IMR-90 (cell line): ENCODE data around the gene STXBP2. TPM values are rescaled to one million over a fixed set of nuclear protein-coding genes. Genes with fewer than 3 reads are reported as not detected.
A peak's percentile ranks its signal among the peaks of the same experiment; 100 is the strongest.

Source experiments
- ATAC-seq: fragments of 200-7000 bp; cut with Tn5 transposase; 2 replicates; pipeline ENCODE4 v1.9.1; 2020; ENCODE audit warnings: low read depth, mild to moderate bottlenecking, moderate library complexity
- BruUV-seq: library from RNA; stranded (reverse); fragments of 400-500 nt; replicated peaks from 2 replicates; lab custom pipeline; 2021; lab: Mats Ljungman, UMichigan
- CTCF ChIA-PET: fragments of 300-600 bp; formaldehyde crosslinking; extraction: SDS; loops from one replicate; lab custom pipeline; 2021; ENCODE audit warnings: antibody characterized with exemption; lab: Yijun Ruan, JAX
- POLR2A ChIA-PET: fragments of 300-600 bp; sonication (Branson Sonifier 250); formaldehyde crosslinking; loops from one replicate; lab custom pipeline; 2022; ENCODE audit warnings: antibody characterized with exemption; ENCODE audit not compliant: unreplicated experiment; lab: Charles Lee
- DNase-seq: peaks from one replicate; pipeline ENCODE4 v3.0.0; 2013
- H2AFZ ChIP-seq: replicated peaks from 2 replicates; pipeline ENCODE3; 2013; ENCODE audit warnings: low read length, mild to moderate bottlenecking; ENCODE audit not compliant: poor library complexity
- H2AK5ac ChIP-seq: 2 replicates; pipeline ENCODE4 v1.6.1; 2013; ENCODE audit warnings: low read depth, low read length, inconsistent platforms
- H2AK9ac ChIP-seq: replicated peaks from 2 replicates; pipeline ENCODE3; 2013; ENCODE audit warnings: mild to moderate bottlenecking, low read depth, low read length, moderate library complexity; ENCODE audit not compliant: poor library complexity
- H2BK120ac ChIP-seq: 2 replicates; pipeline ENCODE4 v1.6.1; 2013; ENCODE audit warnings: low read depth, low read length, inconsistent platforms
- H2BK15ac ChIP-seq: 3 replicates; pipeline ENCODE4 v1.6.1; 2013; ENCODE audit warnings: low read depth, low read length, inconsistent platforms
- H2BK20ac ChIP-seq: 2 replicates; pipeline ENCODE4 v1.6.1; 2013; ENCODE audit warnings: low read depth, mild to moderate bottlenecking, inconsistent platforms, low read length, moderate library complexity
- H2BK5ac ChIP-seq: 2 replicates; pipeline ENCODE4 v1.6.1; 2013; ENCODE audit warnings: mild to moderate bottlenecking, low read depth, low read length, inconsistent platforms; ENCODE audit not compliant: poor library complexity, severe bottlenecking
- H3K14ac ChIP-seq: replicated peaks from 2 replicates; pipeline ENCODE4 v1.6.1; 2013; ENCODE audit warnings: low read depth, low read length, inconsistent platforms
- H3K18ac ChIP-seq: 2 replicates; pipeline ENCODE4 v1.6.1; 2013; ENCODE audit warnings: low read depth, low read length, control low read depth
- H3K23ac ChIP-seq: 2 replicates; pipeline ENCODE4 v1.6.1; 2013; ENCODE audit warnings: low read depth, low read length, inconsistent platforms
- H3K27ac ChIP-seq: 2 replicates; pipeline ENCODE4 v1.5.1; 2013; ENCODE audit warnings: mild to moderate bottlenecking, control low read depth, low read length; ENCODE audit not compliant: insufficient read depth
- H3K27me3 ChIP-seq: 2 replicates; pipeline ENCODE4 v1.6.1; 2013; ENCODE audit warnings: low read length; ENCODE audit not compliant: control insufficient read depth, insufficient read depth
- H3K36me3 ChIP-seq: 2 replicates; pipeline ENCODE4 v1.6.1; 2013; ENCODE audit warnings: low read length, mixed read lengths; ENCODE audit not compliant: control insufficient read depth, insufficient read depth
- H3K4ac ChIP-seq: 2 replicates; pipeline ENCODE4 v1.6.1; 2013; ENCODE audit warnings: low read depth, low read length, inconsistent platforms
- H3K4me1 ChIP-seq: 2 replicates; pipeline ENCODE4 v1.6.1; 2013; ENCODE audit warnings: low read length, mixed read lengths; ENCODE audit not compliant: control insufficient read depth, insufficient read depth
- H3K4me2 ChIP-seq: 2 replicates; pipeline ENCODE4 v1.6.1; 2013; ENCODE audit warnings: low read depth, mild to moderate bottlenecking, control low read depth, low read length, moderate library complexity
- H3K4me3 ChIP-seq: 2 replicates; pipeline ENCODE4 v1.5.1; 2013; ENCODE audit warnings: low read depth, mild to moderate bottlenecking, control low read depth, low read length, moderate library complexity; ENCODE audit not compliant: insufficient read depth
- H3K56ac ChIP-seq: 2 replicates; pipeline ENCODE4 v1.6.1; 2013; ENCODE audit warnings: low read length, inconsistent platforms; ENCODE audit not compliant: insufficient read depth; ENCODE audit errors: extremely low read depth
- H3K79me1 ChIP-seq, 2 experiments: 2 replicates each; pipeline ENCODE4 v1.6.1; 2013; ENCODE audit warnings: low read length in 2 of 2, inconsistent platforms in 1 of 2, low read depth in 1 of 2
- H3K9ac ChIP-seq: 2 replicates; pipeline ENCODE4 v1.6.1; 2013; ENCODE audit warnings: low read depth, low read length, control low read depth
- H3K9me1 ChIP-seq: 2 replicates; pipeline ENCODE4 v1.6.1; 2013; ENCODE audit warnings: low read length, inconsistent platforms; ENCODE audit not compliant: insufficient read depth
- H3K9me3 ChIP-seq: 2 replicates; pipeline ENCODE4 v1.6.1; 2013; ENCODE audit warnings: low read length; ENCODE audit not compliant: control insufficient read depth, insufficient read depth
- H4K20me1 ChIP-seq: 2 replicates; pipeline ENCODE4 v1.6.1; 2013; ENCODE audit warnings: low read length, inconsistent platforms; ENCODE audit not compliant: insufficient read depth
- H4K5ac ChIP-seq: 2 replicates; pipeline ENCODE4 v1.6.1; 2013; ENCODE audit warnings: mild to moderate bottlenecking, low read depth, low read length, control low read depth
- H4K8ac ChIP-seq, 2 experiments: 2 replicates each; pipeline ENCODE4 v1.6.1; 2013; ENCODE audit warnings: low read depth in 2 of 2, low read length in 2 of 2, control low read depth in 1 of 2, inconsistent platforms in 1 of 2
- H4K91ac ChIP-seq: 2 replicates; pipeline ENCODE4 v1.6.1; 2013; ENCODE audit warnings: low read depth, low read length, inconsistent platforms; ENCODE audit not compliant: insufficient read depth
- BHLHE40 ChIP-seq: fragments of 150-350 bp; IDR thresholded peaks from 2 replicates; pipeline ENCODE4 v1.6.1; 2016; ENCODE audit warnings: mild to moderate bottlenecking, low read depth, low read length
- CEBPB ChIP-seq: IDR thresholded peaks from 2 replicates; pipeline ENCODE4 v1.6.1; 2012; ENCODE audit warnings: low read depth, low read length, improper control_type of control experiment
- FOS ChIP-seq: fragments of 150-350 bp; IDR thresholded peaks from 2 replicates; pipeline ENCODE4 v1.6.1; 2016; ENCODE audit warnings: low read depth, low read length
- MAFK ChIP-seq: IDR thresholded peaks from 2 replicates; pipeline ENCODE4 v1.6.1; 2012; ENCODE audit warnings: low read depth, low read length, improper control_type of control experiment
- MXI1 ChIP-seq: IDR thresholded peaks from 2 replicates; pipeline ENCODE4 v1.6.1; 2012; ENCODE audit warnings: low read depth, mild to moderate bottlenecking, low read length, moderate library complexity, borderline replicate concordance
- NFE2L2 ChIP-seq: fragments of 150-350 bp; IDR thresholded peaks from 2 replicates; pipeline ENCODE4 v1.6.1; 2016; ENCODE audit warnings: low read depth, mild to moderate bottlenecking, low read length
- POLR2A ChIP-seq: IDR thresholded peaks from 2 replicates; pipeline ENCODE4 v1.6.1; 2012; ENCODE audit warnings: mild to moderate bottlenecking, low read depth, low read length
- RCOR1 ChIP-seq: IDR thresholded peaks from 2 replicates; pipeline ENCODE4 v1.6.1; 2012; ENCODE audit warnings: mild to moderate bottlenecking, low read length, improper control_type of control experiment; ENCODE audit not compliant: insufficient replicate concordance
- RFX5 ChIP-seq: IDR thresholded peaks from 2 replicates; pipeline ENCODE4 v1.8.0; 2012; ENCODE audit warnings: low read depth, mild to moderate bottlenecking, low read length, moderate library complexity
- WGBS, 2 experiments: methylation state at CpG; one replicate each; pipeline versions ENCODE4 v1.1.5 to v1.1.7; 2013; ENCODE audit warnings: missing lambda C conversion rate in 2 of 2; ENCODE audit not compliant: insufficient read length in 1 of 2; ENCODE audit errors: extremely low coverage in 2 of 2; 5-methylcytosine and 5-hydroxymethylcytosine counted together
- dilution Hi-C: fragments of 300-500 bp; cut with HindIII; formaldehyde crosslinking; loops from one replicate; pipeline ENCODE4 v1.14.3; 2018; ENCODE audit warnings: low sequenced_read_pairs; ENCODE audit not compliant: unreplicated experiment
- in situ Hi-C: fragments of 300-500 bp; cut with MboI; formaldehyde crosslinking; loops from 3 replicates; pipeline ENCODE4 v1.14.3; 2019; ENCODE audit warnings: low sequenced_read_pairs, inconsistent platforms, mixed read lengths
- intact Hi-C: fragments of 100-400 bp; cut with micrococcal nuclease; formaldehyde crosslinking; loops from 2 replicates; pipeline ENCODE4 v1.10.0; 2022
- polyA plus RNA-seq, 3 experiments: library from polyadenylated mRNA; depleted of rRNA; stranded (reverse); fragments of >200 nt; gene quantifications; 2 replicates each; pipeline ENCODE4 v1.2.3, GENCODE V29; 2012; ENCODE audit warnings: low replicate concordance in 1 of 3
- total RNA-seq: library from RNA; depleted of rRNA; stranded (reverse); fragments of >200 nt; gene quantifications from 2 replicates; pipeline ENCODE4 v1.2.3, GENCODE V29; 2012
- TF ChIP-seq, protein P1 (sequence below): conservative IDR thresholded peaks from 2 replicates; pipeline ENCODE4 v1.5.1; 2012; ENCODE audit warnings: mild to moderate bottlenecking, low read depth, low read length, improper control_type of control experiment
- TF ChIP-seq, protein P2 (sequence below): fragments of 150-350 bp; IDR thresholded peaks from 2 replicates; pipeline ENCODE4 v1.6.1; 2016; ENCODE audit warnings: low read depth, mild to moderate bottlenecking, low read length, moderate library complexity, borderline replicate concordance
- TF ChIP-seq, protein P3 (sequence below): fragments of 150-350 bp; IDR thresholded peaks from 2 replicates; pipeline ENCODE4 v1.6.1; 2017; ENCODE audit warnings: mild to moderate bottlenecking, antibody characterized with exemption, low read length, low read depth

Gene STXBP2
- total and polyA plus RNA-seq, 2 of the 4 experiments (the other 2 are of a cell fraction) = 3.9 to 12.6 TPM

DNA sequence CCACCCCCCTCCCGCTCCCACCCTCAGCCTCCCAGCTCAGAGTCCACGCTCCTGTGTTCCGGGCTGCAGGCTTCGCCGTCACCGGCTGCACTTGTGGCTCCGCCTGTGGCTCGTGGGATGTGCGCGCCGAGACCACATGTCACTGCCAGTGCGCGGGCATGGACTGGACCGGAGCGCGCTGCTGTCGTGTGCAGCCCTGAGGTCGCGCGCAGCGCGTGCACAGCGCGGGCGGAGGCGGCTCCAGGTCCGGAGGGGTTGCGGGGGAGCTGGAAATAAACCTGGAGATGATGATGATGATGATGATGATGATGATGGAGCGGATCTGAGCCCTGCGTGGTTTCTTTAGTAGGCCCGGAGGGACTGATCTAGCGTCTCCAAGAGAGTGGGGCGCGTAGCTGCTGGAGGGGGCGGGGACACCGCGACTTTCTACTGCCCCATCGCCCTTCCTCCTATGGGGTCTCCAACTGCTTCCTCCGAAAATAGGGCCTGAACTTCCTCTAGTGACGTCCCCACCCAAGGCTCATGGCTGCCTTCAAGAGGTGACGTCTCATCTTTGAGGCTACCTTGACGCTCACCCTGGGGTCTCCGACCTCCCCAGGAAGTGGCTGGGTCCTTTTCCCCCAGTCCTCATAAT, 33.4 kb downstream of the STXBP2 start:
- peaks cover 4% of the 10 kb centered on the region; the same call in 1 of the 2 replicates for H3K9me3 ChIP-seq
- no peak overlapping the region for H3K56ac ChIP-seq
- no peak overlapping the region for H2BK20ac ChIP-seq
- TF ChIP-seq NFE2L2 (no peak), MXI1 (no peak), MAFK (no peak), CEBPB (no peak), POLR2A (no peak), RFX5 (no peak), FOS (no peak), BHLHE40 (no peak), RCOR1 (no peak)
- TF ChIP-seq, protein P1, sequence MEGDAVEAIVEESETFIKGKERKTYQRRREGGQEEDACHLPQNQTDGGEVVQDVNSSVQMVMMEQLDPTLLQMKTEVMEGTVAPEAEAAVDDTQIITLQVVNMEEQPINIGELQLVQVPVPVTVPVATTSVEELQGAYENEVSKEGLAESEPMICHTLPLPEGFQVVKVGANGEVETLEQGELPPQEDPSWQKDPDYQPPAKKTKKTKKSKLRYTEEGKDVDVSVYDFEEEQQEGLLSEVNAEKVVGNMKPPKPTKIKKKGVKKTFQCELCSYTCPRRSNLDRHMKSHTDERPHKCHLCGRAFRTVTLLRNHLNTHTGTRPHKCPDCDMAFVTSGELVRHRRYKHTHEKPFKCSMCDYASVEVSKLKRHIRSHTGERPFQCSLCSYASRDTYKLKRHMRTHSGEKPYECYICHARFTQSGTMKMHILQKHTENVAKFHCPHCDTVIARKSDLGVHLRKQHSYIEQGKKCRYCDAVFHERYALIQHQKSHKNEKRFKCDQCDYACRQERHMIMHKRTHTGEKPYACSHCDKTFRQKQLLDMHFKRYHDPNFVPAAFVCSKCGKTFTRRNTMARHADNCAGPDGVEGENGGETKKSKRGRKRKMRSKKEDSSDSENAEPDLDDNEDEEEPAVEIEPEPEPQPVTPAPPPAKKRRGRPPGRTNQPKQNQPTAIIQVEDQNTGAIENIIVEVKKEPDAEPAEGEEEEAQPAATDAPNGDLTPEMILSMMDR = no peak
- TF ChIP-seq, protein P2, sequence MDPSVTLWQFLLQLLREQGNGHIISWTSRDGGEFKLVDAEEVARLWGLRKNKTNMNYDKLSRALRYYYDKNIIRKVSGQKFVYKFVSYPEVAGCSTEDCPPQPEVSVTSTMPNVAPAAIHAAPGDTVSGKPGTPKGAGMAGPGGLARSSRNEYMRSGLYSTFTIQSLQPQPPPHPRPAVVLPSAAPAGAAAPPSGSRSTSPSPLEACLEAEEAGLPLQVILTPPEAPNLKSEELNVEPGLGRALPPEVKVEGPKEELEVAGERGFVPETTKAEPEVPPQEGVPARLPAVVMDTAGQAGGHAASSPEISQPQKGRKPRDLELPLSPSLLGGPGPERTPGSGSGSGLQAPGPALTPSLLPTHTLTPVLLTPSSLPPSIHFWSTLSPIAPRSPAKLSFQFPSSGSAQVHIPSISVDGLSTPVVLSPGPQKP = no peak
- TF ChIP-seq, protein P3, sequence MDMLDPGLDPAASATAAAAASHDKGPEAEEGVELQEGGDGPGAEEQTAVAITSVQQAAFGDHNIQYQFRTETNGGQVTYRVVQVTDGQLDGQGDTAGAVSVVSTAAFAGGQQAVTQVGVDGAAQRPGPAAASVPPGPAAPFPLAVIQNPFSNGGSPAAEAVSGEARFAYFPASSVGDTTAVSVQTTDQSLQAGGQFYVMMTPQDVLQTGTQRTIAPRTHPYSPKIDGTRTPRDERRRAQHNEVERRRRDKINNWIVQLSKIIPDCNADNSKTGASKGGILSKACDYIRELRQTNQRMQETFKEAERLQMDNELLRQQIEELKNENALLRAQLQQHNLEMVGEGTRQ = no peak
- H4K5ac ChIP-seq = no peak overlapping the region
- H3K27me3 ChIP-seq = peaks cover 29% of the 10 kb centered on the region
- H3K18ac ChIP-seq = no peak overlapping the region
- H3K14ac ChIP-seq = no peak overlapping the region
- intact Hi-C loops (no loop called here), in situ Hi-C loops (no loop called here), dilution Hi-C loops (no loop called here)
- 2% methylated on average over 10 of the region's 43 CpGs; no CpG with 5 or more reads in 1 of the 2 experiments for WGBS, 2 experiments
- no peaks in the 10 kb centered on the region for H3K9me1 ChIP-seq
- no peaks in the 10 kb centered on the region for H4K20me1 ChIP-seq
- no peaks in the 10 kb centered on the region for H3K4me1 ChIP-seq
- no peak overlapping the region for H2BK120ac ChIP-seq
- DNase-seq (no peak), ATAC-seq (no peak)
- H2AFZ ChIP-seq = peak overlapping the region; percentile 80
- no peaks in the 10 kb centered on the region for H3K36me3 ChIP-seq
- ChIA-PET CTCF (interaction anchor here (1.9 kb wide), 1 partner anchor 11 kb away, joined by 6 read pairs; the partner anchor contains the start of gene TRAPPC5), POLR2A (no interaction called here)
- H3K4me3 ChIP-seq = peak overlapping the region; percentile 13; the same call in 1 of the 2 replicates
- H2BK15ac ChIP-seq = no peak overlapping the region
- no peak overlapping the region for H2AK9ac ChIP-seq
- H3K27ac ChIP-seq = no peak overlapping the region
- no peak overlapping the region for H2AK5ac ChIP-seq
- H4K91ac ChIP-seq = no peak overlapping the region
- no peak overlapping the region for H4K8ac ChIP-seq
- BruUV-seq = no TSS peak
- peak overlapping the region; percentile 65; the same call in 1 of the 2 replicates for H3K4me2 ChIP-seq
- H3K4ac ChIP-seq = no peak overlapping the region
- H2BK5ac ChIP-seq = no peak overlapping the region
- H3K23ac ChIP-seq = no peak overlapping the region
- no peaks in the 10 kb centered on the region for H3K79me1 ChIP-seq
- no peak overlapping the region for H3K9ac ChIP-seq
